Fibroblast of upper back skin (primary cell): ENCODE data around the gene NEUROD6.

Source experiments
- DNase-seq: peaks from one replicate; pipeline ENCODE4 v3.0.0-alpha.2; 2013

NEUROD6 gene

DNA sequence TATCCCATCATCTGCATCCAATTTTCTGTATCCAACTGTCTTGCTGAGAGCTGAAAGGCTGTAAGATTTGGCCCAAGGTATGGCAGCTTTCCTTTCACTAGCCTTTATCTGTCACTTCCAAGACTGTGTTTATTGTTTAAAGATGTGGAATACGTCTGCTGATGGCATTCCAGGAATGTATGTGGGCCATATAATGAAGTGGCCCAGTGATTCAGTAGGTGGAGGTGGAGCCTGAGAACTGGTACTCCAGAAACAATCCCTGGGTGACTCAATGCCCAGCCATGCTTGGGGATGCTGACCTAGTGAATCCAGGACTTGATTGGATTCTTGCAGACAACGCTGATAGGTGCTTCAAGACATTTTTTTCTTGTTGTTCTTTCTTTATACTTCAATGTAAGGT, 13.5 kb downstream of the NEUROD6 start:
- DNase-seq: peak; percentile 66

DNA sequence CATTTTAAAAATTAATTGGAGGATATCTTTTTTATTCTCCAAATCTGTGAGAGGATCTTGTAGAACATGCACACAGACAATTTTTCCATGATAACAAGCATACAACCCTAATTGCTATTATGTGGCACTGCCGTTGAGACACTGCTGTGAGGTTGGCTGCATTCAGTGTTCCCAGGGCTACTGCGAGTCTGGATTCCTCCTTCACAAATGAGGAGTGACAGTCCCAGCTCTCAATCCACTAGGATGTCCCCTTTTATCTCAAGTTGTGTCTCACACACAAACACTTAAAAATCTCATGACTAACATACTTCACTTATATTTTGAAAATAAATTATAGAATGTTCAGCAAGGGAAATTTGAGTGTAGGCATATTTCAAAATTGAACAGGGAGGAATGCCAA, 14.1 kb downstream of the NEUROD6 start:
- DNase-seq: no peak

DNA sequence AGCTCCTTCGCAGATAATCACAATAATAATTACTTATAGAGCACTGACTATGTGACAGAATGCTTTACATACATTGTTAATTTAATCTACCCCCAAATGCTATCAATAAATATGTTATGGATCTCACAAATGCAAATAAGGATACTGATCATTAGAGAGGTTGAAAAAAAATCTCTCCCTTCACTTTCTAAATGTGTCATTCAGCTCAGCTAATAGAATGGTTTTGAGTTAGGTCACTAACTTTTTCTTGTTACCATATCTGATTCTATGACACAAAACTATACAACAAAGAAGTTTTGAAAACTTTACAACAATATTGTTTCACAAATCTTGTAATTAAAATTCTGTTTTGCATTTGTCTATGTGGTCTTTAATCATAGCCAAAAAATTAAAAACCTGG, 17.4 kb downstream of the NEUROD6 start:
- DNase-seq: no peak

DNA sequence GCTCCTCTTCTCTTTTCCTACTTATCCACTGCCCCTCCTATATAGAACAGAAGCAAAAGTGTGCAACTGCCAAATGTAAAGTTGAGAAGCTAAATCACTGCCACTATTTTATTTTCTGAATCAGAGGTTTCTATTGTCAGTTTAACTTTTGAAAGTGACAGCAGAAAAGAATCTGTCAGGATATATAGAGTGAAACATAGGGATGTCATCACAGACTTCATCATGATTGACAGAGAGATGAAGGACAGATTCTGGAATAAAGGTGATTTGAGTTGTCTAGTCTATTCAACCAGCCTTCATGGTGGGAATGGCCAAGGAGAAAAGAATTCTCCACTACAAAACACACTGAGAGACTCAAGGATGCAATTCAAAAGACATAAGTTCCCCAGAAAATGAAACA, 19.9 kb downstream of the NEUROD6 start:
- DNase-seq: no peak

DNA sequence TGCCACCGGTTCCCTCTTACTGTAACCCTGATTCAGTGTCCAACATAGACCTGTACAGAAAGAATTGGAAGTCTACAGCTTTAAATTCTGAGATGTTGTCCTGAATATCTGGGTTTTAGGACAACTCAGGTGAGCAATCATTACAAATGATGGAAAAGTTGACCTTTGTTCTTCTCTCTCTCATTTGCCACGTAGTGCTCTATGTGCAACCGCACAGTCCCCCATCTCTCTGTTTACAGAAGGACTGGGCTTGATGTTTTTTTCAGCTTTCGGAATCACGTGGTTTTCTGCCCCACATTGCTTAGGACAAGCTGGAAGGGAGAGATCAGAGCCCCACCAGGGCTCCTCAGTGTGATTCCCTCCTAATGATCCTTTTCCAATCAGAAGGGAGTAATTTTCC, 22.2 kb downstream of the NEUROD6 start:
- DNase-seq: no peak

DNA sequence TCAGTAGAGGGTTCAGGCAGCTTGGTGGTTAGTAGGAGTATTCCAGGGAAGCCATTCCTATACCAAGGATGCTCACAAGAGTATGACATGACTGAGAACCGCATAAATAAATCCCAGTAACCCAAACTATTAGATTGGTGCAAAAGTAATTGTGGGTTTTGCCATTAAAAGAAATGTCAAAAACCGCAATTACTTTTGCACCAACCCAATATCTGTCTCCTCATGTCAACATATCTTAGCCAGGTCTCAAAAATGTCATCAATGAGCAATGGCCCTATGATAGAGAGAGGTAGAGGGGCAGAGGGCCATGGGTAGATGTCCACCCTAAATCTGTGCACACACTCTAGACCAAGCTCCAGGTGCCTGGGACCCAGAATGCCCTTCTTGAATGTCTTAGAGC, 23.6 kb downstream of the NEUROD6 start:
- DNase-seq: no peak

DNA sequence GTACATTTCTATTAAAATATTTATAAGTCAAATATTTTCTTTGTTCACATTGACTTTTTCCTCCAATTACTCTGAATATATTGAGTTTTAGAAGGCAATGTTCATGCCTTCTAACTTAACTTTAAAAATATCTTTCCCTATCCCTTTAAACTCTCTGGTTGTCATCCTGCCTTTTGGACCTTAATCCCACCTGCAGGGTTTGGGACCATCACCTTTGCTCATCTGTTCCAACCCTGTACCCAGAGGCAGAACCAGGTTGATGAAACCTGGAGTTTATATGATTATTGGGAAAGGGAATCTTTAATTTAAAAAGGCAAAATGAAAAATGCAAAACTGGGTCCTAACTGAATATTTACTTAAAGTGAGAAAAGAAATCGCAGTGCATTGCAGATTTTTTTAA, 24.8 kb downstream of the NEUROD6 start:
- DNase-seq: no peak

DNA sequence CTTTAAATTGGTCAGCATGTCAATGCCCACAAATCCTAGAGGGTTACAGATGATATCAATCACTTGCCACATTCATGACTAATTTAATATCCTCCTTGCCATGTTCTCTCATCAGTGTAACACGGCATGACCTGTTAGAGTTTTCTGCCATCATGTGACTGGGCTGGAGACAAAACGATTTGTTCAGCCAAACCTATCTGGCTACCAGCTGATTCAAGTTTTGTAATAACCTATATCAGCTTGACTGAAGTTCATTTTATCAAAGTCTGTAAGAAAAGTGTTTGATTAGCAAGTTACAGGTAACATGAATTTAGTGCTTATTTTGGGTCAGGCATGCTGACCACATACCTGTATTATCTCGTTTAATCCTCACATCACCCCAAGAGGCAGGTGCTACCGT, 25.7 kb downstream of the NEUROD6 start:
- DNase-seq: no peak

DNA sequence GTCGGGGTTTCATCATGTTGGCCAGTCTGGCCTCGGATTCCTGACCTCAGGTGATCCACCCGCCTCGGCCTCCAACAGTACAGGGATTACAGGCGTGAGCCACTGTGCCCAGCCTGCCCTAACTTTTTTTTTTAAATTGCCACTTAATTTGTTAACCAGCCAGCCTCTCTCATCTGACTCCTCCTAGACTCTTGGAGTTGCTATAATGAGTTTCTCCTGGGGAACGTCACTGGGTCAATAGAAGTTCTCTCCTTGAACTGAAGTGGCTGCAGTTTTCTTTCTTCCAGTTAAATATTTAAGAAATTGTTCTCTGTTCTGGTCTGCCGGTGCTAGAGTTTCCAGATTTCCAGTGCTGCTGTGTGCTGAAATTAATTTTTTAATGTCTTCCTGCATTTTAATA, 27.6 kb downstream of the NEUROD6 start:
- DNase-seq: no peak

DNA sequence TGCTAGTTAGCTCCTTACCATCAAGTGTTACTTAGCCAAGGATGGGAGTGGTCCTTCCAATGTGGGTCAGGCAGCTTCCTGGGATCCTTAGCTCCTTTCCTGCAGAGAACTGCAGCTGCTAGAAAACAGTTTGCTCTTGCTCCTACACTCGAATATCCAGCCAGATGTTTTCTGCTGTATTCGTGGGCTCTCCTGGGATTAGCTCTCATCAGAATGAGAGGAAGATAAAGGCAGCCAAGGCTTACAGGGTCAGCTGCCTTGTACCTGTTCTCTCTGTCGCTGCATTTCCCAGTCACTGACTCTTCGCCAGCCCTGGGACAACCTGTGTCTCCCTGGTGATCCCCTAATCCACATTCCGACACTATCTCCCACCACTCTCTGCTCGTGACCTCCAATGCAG, 29.0 kb downstream of the NEUROD6 start:
- no peak for DNase-seq

DNA sequence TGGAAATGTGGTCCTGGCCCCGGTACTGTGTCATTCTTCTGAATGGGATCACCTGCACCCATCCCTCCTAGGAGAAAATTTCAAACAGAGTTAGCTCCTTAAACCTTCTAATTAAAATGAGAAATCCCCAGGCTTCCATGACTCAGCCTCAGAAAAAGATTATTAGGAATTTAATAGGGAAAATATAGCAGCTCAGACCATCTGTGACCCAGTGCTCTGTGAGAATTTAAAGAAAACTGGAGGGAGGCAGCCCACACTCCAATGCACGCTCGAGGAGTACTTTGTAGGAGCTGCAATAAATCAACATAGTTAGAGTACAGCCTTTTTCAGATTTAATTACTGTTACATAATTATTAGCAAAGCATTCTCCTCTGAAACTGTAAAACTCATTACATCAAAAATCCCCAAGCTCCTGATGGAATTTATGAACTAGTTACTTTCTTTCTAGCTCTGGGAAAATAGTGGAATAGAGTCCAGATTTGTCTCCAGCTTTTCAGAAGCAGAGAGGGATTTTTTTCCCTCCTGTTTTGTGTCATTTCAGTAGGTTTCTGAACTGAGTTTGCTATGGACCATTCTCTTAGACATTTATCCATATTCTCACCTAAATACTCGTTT, 30.1 kb downstream of the NEUROD6 start:
- no peak for DNase-seq

DNA sequence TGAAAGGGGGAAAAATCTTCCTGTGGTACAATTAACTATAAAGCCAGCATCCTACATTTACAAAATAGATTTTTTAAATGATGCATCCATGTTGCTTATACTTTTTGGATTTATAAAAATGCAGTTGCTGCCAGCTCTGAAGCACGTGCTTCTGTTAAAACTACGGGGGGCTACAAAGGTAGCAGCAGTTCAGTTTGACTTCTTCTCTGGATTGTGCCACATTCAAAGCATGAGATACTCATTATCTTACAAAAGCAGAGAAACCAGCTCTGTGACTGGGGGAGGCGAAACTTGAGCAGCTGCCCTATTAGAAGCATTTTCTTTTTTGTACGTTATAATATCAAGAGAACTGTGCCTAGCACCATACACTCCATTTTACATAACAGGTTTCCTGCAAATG, 31.1 kb downstream of the NEUROD6 start:
- DNase-seq: no peak

DNA sequence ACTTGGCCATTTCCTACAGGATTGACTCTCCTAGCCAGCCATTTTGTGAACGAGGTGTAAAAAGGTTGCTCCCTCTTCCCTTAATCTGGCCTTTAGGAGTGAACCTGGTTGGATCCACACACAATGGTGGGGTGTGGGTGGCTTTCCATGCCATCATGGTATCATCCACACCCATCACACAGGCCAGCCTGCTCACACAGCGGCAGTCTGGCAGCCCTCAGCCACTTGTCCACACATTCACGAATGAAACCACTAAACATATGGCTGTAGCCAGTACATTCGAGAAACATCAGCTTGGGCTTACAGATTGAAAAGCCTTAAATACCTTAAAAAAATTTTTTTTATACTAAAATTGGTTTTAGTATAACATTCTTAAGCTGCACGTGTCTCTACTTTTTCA, 31.9 kb downstream of the NEUROD6 start:
- DNase-seq: no peak

DNA sequence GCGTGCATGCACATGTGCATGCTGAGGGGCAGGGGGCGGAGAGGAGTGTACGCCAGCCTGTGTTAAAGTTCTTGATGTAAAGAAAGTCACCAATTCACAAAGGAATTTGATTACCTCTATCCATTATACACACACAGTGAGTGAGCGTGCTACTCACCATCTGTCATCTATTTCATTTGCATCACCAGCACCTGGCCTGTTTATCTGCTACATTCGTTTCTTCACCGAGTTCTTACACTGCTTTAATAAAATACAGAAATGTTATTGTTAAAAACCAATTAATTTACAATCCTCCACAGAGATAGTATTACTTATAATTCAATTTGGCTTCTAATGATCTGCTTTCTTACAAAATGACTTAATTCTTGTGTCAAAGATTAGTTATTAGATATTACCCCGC, 32.6 kb downstream of the NEUROD6 start:
- DNase-seq: no peak

DNA sequence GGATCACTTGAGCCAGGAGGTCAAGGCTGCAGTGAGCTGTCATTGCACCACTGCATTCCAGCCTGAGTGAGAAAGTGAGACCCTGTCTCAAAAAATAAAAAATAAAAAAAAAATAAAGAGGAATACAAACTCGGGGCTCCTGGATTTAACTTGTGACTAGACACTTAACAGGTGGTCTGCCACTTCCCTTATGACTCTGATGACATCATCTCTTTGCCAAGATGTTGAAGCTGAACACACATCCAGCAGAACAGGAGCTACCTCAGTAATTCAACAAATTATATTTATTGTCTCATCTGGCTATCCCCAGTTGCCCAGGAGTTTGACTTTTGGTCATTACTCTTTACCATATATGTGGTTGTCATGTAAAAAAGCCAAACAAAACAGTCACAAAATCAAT, 35.3 kb downstream of the NEUROD6 start:
- DNase-seq: no peak

DNA sequence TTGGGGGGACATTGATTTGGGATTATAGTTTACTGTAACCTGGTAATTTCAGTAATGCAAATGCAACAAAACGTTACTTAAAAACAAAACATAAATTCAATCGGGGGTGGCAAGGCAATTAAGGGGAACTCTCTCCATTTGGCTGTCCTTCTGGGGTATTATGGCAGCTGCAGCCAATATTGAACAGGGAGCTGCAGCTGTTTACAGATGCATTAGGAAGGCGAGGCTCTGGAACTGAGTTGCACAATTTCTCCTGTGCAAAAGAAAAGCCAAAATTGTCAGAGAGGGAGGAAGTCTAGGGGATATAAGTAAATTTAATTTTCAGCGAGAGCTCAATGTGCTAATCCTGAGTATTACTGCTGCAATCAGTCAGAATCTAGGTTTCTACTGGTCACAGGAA, 36.1 kb downstream of the NEUROD6 start:
- DNase-seq: no peak

DNA sequence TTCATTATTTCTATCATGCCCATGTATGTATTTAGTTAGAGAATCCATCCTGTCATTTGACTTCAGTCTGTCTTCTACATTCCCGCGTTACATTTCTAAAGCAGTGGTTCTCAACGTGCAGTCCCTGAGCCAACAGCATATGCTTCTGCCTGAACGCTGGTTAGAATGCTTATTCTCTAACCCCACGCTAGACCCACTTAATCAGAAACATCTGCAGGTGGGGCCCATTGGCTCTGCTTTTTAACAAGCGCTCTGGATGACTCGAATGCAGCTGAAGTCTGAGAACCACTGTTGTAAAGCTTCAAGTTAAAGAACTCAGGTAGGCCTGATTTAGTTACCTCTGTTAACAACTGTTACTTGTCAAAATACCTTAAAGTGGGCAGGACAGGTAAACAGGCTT, 38.2 kb downstream of the NEUROD6 start:
- peak; percentile 5 for DNase-seq

DNA sequence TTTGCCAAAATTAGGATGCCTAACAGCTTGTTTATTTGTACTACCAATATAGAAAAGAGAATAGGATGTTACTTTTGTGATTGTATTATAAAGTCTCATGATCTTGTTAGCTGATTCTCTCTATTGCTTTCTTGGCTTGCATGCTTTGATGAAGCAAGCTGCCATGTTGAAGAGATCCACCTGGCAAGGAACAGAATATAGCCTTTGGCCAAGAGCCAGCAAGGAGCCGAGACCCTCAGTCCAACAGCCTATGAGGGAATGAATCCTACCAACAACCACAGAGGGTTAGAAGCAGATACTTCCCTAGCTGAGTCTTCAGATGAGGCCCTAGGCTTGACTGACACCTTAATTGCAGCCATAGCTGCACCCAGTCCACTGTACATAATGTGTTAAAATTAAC, 41.2 kb downstream of the NEUROD6 start:
- no peak for DNase-seq

DNA sequence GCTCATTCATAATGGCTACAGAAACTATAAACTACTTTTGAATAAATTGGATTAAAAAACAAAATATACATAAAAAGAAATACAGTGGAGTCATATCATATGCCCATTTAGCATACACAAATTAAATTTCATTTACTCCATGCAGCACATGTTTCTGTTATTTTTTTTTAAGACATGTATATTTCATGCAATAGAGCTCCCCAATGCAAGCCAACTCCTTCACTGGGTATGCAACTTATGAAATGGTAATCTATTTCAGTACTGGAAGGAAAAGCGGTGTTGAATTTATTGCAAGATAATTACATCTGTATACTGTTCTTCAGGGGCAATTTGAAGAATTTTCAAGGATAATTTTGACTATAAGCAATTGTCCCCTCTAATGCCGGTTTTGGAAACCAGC, 49.9 kb downstream of the NEUROD6 start:
- DNase-seq: no peak
